DND-41 (cell line): Measurements from ENCODE around the gene MYLK3.
"Not testable (repeated sequence)": the region's sequence is repeated elsewhere in the genome, so short reads cannot be mapped to it uniquely, and the experiment has no call there.

Experiments used
- ATAC-seq: fragments of 200-7000 bp; cut with Tn5 transposase; 3 replicates; pipeline ENCODE4 v1.9.1; 2021; ENCODE audit warnings: low read depth; ENCODE audit not compliant: insufficient read depth
- DNase-seq: peaks from one replicate; pipeline ENCODE4 v3.0.0-alpha.2; 2020
- H2AFZ ChIP-seq: 2 replicates; pipeline ENCODE4 v1.6.0; 2012; ENCODE audit warnings: low read depth, low read length
- H3K27ac ChIP-seq: 2 replicates; pipeline ENCODE4 v1.5.1; 2012; ENCODE audit warnings: low read length, inconsistent platforms
- H3K27me3 ChIP-seq: fragments of 200-600 bp; sonication (generic); 2 replicates; pipeline ENCODE4 v1.6.0; 2012; ENCODE audit warnings: low read length, mild to moderate bottlenecking, inconsistent platforms; ENCODE audit not compliant: insufficient read depth, poor library complexity
- H3K36me3 ChIP-seq: 2 replicates; pipeline ENCODE4 v1.5.1; 2012; ENCODE audit warnings: low read length, inconsistent platforms; ENCODE audit not compliant: insufficient read depth
- H3K4me1 ChIP-seq: 2 replicates; pipeline ENCODE4 v1.5.1; 2012; ENCODE audit warnings: mild to moderate bottlenecking, low read length; ENCODE audit not compliant: insufficient read depth
- H3K4me2 ChIP-seq: 2 replicates; pipeline ENCODE4 v1.6.0; 2012; ENCODE audit warnings: mild to moderate bottlenecking, moderate library complexity, low read length, inconsistent platforms; ENCODE audit not compliant: insufficient read depth
- H3K4me3 ChIP-seq, 2 experiments: fragments of 200-600 bp in 1 of 2; shearing (Covaris generic) in 1 of 2; 2 replicates each; pipeline ENCODE4 v1.5.1; 2012 to 2016; ENCODE audit warnings: inconsistent platforms in 2 of 2, low read length in 2 of 2, mild to moderate bottlenecking in 2 of 2, low read depth in 1 of 2, moderate library complexity in 1 of 2
- H3K79me2 ChIP-seq: 2 replicates; pipeline ENCODE4 v1.6.0; 2012; ENCODE audit warnings: low read length, inconsistent platforms; ENCODE audit not compliant: insufficient read depth
- H3K9ac ChIP-seq: 2 replicates; pipeline ENCODE4 v1.6.0; 2012; ENCODE audit warnings: low read depth, mild to moderate bottlenecking, inconsistent platforms, low read length, moderate library complexity
- H3K9me3 ChIP-seq: 2 replicates; pipeline ENCODE4 v1.5.1; 2012; ENCODE audit warnings: low read length, moderate library complexity, mild to moderate bottlenecking, inconsistent platforms; ENCODE audit not compliant: insufficient read depth, severe bottlenecking
- H4K20me1 ChIP-seq: 2 replicates; pipeline ENCODE4 v1.6.0; 2012; ENCODE audit warnings: low read length; ENCODE audit not compliant: insufficient read depth
- CTCF ChIP-seq: IDR thresholded peaks from 2 replicates; pipeline ENCODE4 v1.5.1; 2012; ENCODE audit warnings: borderline replicate concordance, low read length, moderate library complexity, mild to moderate bottlenecking; ENCODE audit not compliant: poor library complexity, severe bottlenecking; ENCODE audit errors: extremely low read depth
- EZH2 ChIP-seq: IDR thresholded peaks from 3 replicates; pipeline ENCODE4 v1.6.1; 2012; ENCODE audit warnings: borderline replicate concordance, low read depth, mild to moderate bottlenecking, moderate library complexity, low read length, inconsistent platforms; ENCODE audit not compliant: severe bottlenecking

Gene MYLK3

DNA sequence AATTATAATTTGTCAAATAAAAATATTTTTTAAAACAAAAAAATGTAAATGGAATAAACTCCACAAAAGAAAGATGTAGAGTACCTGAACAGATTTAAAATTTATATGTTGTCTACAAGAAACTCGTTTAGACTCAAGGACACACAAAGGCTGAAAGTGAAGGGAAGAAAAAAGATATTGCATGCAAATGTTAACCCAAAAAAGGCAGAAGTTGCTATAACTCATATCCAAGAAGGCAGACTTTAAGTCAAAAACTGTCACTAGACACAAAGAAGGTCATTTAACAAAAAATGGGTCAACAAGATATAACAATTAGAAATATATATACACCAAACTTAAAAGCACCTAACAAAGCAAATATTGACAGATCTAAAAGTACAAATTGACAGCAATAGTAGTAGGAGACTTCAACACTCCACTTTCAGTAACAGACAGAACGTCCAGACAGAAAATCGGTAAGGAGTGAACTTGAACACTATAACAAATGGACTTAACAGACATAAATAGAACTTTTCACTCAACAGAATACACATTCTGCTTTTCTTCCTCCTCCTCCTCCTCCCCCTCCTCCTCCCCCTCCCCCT is 40.8 kb upstream of the MYLK3 start:
- Histone ChIP-seq H3K27me3 (no peaks in the 10 kb centered on the region), H3K9me3 (no peaks in the 10 kb centered on the region)

DNA sequence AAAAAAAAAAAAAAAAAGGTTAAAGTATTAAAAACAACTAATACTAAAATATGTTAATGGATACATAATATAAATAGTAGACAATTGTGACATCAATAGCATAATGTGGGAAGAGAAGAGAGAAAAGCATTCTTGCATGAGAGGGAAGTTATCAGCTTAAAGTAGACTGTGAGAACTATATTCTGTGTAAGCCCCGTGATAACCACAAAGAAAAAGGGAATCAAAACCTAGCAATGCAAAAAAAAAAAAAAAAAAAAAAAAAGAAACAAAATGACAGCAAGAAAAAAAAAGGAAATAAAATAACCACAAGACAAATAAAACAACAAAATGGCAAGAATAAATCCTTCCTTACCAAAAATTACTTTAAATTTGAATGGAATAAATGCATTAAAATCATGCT is 39.8 kb upstream of the MYLK3 start:
- DNase-seq (no peak), ATAC-seq (no peak)
- TF ChIP-seq CTCF, result no peak
- no peak for TF ChIP-seq EZH2
- no peaks in the 10 kb centered on the region for H3K79me2 ChIP-seq
- H4K20me1 ChIP-seq, result no peaks in the 10 kb centered on the region
- H3K27ac ChIP-seq, result no peak overlapping the region
- no peak overlapping the region for H2AFZ ChIP-seq
- no peaks in the 10 kb centered on the region for H3K27me3 ChIP-seq
- no peaks in the 10 kb centered on the region for H3K4me1 ChIP-seq
- H3K4me2 ChIP-seq, result no peak overlapping the region
- H3K9ac ChIP-seq, result no peak overlapping the region
- no peak overlapping the region for H3K4me3 ChIP-seq
- no peaks in the 10 kb centered on the region for H3K9me3 ChIP-seq
- H3K36me3 ChIP-seq, result no peaks in the 10 kb centered on the region

More for the DNA sequence above, 40.8 kb upstream of the MYLK3 start:
- Histone ChIP-seq H3K9ac (no peak overlapping the region), H3K4me3 (no peak overlapping the region), H4K20me1 (no peaks in the 10 kb centered on the region), H3K79me2 (no peaks in the 10 kb centered on the region), H3K36me3 (no peaks in the 10 kb centered on the region), H3K27ac (no peak overlapping the region), H3K4me2 (no peak overlapping the region), H3K4me1 (no peaks in the 10 kb centered on the region), H2AFZ (no peak overlapping the region)
- no peak for TF ChIP-seq CTCF
- no peak for TF ChIP-seq EZH2
- no peak for DNase-seq
- ATAC-seq, result no peak

DNA sequence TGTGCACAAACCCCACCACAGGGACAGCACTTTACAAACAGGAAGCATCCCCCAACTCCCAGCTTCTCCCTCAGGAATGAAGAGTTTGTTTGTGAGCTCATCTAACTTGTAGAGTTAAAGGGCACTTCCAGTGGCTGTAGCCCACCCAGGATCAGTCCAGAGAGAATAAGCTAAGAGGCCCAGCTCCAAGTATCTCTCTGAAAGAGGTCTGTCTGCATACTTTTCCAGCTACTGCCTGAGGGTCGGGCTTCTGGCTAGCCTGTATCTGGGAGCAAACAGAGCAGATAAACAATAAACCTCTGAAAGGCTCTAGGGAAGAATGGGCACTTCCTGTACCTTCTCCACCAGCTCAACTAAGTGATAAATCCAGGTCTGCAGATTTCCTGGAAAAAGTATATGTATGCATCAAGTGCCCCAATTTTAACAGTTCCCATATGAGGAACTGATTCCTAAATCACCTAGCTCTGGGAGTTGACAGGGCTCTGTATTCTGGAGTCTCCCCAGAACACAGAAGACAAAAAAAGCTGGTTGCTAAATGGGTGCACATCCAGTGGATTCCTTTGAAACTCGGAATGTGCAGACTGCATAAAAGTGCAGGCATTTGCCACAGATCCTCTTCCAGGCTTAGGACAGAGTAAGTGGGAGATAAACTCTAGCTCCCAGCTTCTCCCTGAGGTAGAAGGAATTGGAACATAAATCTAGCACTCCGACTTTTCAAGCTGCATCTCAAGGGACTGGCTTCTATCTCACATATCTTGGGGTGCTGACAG is 37.1 kb upstream of the MYLK3 start:
- no peaks in the 10 kb centered on the region for H4K20me1 ChIP-seq
- DNase-seq (no peak), ATAC-seq (no peak)
- no peak overlapping the region for H2AFZ ChIP-seq
- H3K27ac ChIP-seq, result no peak overlapping the region
- H3K9me3 ChIP-seq, result no peaks in the 10 kb centered on the region
- H3K36me3 ChIP-seq, result no peaks in the 10 kb centered on the region
- no peaks in the 10 kb centered on the region for H3K79me2 ChIP-seq
- H3K4me3 ChIP-seq, result no peak overlapping the region
- TF ChIP-seq EZH2, result no peak
- TF ChIP-seq CTCF, result no peak
- no peak overlapping the region for H3K4me2 ChIP-seq
- no peaks in the 10 kb centered on the region for H3K4me1 ChIP-seq
- no peak overlapping the region for H3K9ac ChIP-seq
- no peaks in the 10 kb centered on the region for H3K27me3 ChIP-seq

DNA sequence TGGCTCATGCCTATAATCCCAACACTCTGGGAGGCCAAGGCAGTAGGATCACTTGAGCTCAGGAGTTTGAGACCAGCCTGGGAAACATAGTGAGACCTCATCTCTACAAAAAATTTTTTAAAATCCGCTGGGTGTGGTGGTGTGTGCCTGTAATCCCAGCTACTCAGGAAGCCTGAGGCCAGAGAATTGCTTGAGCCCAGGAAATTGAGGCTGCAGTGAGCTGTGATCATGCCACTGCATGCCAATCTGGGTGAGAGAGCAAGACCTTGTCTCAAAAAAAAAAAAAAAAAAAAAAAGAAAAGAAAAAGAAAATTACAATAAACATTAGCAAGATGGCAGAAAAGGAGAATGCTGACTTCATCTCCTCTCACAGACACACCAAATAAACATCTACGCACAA is 36.4 kb upstream of the MYLK3 start:
- not testable (repeated sequence) for H3K27ac ChIP-seq, ATAC-seq, H3K36me3 ChIP-seq, H2AFZ ChIP-seq, H3K4me2 ChIP-seq, H4K20me1 ChIP-seq, H3K4me3 ChIP-seq, H3K9me3 ChIP-seq, H3K4me1 ChIP-seq, H3K9ac ChIP-seq, H3K27me3 ChIP-seq, H3K79me2 ChIP-seq, DNase-seq
